ENCODE measurements around the gene SENP3.

Gene SENP3

GRCh38 chr17:7606280-7606679 lies 44.6 kb downstream of the SENP3 start:
- no peak for DNase-seq

- no peak for DNase-seq
These were observed 48.9 kb downstream of the SENP3 start for GRCh38 chr17:7610641-7611040.

GRCh38 chr17:7611635-7612293 lies 50.0 kb downstream of the SENP3 start:
- DNase-seq = no peak

- DNase-seq = no peak
These were observed 50.5 kb downstream of the SENP3 start for GRCh38 chr17:7612294-7612640.

DNA sequence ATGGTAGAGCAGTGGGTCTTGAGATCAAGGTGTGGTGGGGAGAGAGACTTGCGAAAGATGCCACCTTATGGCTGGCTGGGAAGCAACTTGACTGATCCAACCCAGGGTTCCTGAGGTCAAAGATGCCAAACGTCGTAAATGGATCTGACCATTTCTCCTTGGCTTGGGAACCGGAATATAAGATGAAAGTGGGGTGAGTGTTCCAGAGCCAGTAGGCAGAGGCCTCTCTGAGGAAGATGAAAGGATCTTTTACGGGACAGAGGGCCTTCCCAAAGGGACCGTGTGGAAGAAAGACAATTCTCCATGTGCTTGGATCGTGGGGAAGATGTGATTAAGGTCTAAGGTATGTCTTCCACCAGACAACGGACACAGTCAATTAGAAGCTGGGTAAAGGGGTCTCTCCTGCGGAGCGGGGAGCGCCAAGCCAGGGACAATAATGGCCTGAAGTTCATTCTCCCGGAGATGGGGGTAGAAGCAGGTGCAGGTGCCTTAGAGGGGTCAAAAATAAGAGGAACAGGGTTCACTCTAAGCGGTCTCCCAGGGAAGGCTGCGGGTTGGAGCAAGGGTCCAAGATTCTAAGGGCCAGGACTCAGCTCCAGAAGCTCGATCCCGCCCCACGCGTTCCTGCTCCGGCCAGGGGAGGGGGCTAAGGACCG lies 52.2 kb downstream of the SENP3 start:
- no peak for DNase-seq

- DNase-seq = peak; percentile 69
These were observed 52.9 kb downstream of the SENP3 start, which contains the start of gene FXR2 for GRCh38 chr17:7614425-7615264. Gene FXR2, minus strand, starts transcription at chr17:7614897. Its CDS starts 365 bp downstream, at chr17:7614532.

DNA sequence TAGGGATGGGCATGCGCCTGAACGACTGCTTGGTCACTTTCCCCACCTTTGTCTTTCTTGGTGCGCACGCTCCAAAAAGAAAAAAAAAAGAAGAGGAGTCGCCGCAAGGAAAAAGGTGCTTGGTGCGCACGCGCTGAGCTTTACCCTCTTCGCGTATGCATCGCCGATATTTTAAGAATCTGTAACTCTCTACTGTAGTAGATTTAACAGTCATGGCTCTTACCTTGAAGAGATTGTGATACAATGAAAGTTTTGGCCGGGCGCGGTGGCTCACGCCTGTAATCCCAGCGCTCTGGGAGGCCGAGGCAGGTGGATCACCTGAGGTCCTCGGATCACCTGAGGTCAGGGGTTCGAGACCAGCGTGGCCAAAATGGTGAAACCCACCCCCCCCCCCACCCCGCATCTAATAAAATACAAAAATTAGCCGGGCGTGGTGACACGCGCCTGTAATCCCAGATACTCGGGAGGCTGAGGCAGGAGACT lies 53.6 kb downstream of the SENP3 start:
- DNase-seq = no peak

DNA sequence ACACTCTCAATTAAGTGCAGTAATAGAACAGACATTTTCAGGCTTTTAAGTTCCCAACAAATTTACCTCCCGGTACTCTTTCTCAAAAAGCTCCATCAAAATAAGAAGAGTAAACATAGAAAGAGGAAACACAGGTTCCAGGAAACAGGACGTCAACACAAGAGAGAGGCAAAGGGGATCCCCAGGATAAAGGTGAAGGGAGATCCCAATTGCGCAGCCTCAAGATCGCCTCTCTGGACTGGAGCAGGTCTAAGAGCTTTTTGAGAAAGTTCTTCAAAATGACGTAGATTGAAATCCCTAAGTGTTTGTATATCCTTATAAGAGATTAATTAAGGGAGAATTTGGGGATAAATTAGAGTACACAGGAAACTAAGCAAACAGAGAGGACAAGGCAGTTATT lies 56.9 kb downstream of the SENP3 start:
- no peak for DNase-seq

DNA sequence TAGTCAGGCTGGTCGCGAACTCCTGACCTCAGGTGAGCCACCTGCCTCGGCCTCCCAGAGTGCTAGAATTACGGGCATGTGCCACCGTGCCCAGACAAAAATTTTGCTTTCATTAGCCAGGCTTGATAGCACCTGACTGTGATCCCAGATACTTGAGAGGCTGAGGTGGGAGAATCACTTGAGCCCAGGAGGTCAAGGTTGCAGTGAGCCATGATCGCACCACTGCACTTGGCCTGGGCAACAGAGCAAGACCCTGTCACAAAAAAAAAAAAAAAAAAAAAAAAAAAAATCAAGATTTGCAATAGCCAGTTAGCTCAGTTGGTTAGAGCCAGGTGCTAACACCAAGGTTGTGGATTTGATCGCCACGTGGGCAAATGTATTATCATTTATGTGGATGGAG lies 59.1 kb downstream of the SENP3 start:
- DNase-seq = no peak

All from NCI-H524 treated with DMSO at 0.1 percent for 48 hours (cell line).